GM10847 (cell line): Measurements from ENCODE around the gene CA4.

Experiments used
- POLR2A ChIP-seq: IDR thresholded peaks from 2 replicates; pipeline ENCODE4 v1.6.1; 2011; ENCODE audit not compliant: insufficient read length; ENCODE audit errors: extremely low read depth

The CA4 gene

DNA sequence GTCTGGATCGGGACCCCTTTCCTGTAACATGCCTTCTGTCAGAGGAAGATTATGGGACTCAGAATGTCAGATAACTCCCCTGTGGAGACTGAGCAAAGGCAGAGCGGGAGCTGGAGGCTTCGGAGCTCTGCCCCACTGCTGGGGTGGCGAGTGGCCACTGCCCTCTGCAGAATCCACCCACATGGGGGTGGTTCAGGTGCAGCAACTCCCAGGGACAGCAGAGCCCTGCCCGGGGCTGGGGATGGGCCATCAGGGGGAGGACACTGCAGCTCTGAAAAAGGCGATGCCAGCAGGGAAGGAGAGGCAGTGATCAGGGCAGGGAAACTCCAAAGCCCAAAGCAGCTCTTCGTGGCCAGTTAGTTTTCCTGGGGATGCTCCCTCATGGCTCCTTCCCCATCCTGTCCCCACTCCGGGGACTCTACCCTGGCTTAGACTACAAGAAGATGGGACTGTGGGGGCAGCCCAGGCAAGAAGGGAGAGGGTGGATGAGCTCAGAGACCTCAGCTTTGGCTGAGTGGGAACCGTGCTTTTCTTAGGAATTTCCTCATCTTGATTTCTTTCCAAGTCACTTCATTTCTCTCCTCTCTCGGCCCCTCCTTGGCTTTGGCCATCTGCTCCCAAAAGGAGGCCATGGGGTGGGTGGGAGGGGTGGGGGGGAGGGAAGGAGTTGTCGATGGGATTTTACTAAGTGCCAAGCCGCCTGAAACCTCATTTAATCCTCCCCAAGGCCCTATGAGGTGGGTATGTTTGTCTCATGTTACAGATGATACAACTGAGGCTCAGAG is 4.0 kb downstream of the CA4 start:
- no peak for TF ChIP-seq POLR2A

- no peak for TF ChIP-seq POLR2A
Observed at GRCh38 chr17:60154616-60155426, 5.0 kb downstream of the CA4 start.

DNA sequence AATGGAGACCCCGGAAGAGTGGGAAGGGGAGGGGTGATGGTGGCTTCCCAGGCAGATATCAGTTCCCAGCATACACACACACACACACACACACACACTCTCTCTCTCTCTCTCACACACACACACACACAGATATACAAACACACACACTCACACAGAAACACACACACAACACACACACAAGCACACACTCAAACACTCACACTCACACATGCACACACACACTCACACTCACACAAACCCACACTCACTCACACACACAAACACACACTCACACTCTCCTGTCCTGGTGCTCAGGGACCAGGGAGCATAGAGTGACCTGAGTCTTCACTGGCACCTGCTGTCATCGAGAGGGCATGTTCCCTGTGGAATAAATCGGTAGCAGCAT is 5.6 kb downstream of the CA4 start:
- no peak for TF ChIP-seq POLR2A

DNA sequence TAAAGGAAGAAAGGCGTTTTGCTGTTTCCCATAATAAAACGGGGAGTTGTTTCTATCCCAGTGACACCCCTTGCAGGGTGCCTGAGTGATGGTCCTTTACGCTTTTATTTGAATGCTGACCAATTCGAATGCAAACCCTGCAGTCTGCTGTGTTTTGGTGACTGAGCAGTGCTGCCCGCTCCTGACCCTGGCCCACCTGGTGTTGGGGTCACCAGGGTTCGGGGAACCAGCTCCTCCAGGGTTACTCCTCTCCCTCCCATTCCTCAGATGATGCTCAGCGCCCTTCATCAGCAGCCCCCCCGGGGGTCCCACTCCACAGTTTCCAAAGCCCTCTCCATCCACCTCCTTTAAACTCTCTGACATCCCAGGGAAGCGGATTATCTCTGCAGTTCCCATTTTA is 6.0 kb downstream of the CA4 start:
- no peak for TF ChIP-seq POLR2A

DNA sequence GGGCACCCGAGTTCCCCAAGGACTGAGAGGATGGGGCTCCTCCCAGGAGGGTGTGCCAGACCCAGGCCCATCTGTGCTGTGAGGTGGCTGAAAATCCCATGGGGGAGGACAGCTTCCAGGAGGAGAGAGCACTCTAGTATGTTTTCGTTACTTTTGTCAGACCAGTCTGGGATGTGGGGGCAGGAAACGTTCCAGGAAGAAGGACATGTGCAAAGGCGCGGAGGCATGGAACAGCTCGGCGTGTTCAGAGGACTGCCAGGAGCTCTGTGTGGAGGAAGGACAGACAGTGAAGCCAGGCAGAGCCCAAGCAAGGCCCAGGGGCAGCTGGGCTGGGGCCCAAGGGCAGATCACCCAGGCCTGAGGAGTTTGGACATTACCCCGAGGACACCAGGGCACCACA is 7.0 kb downstream of the CA4 start:
- TF ChIP-seq POLR2A: no peak

DNA sequence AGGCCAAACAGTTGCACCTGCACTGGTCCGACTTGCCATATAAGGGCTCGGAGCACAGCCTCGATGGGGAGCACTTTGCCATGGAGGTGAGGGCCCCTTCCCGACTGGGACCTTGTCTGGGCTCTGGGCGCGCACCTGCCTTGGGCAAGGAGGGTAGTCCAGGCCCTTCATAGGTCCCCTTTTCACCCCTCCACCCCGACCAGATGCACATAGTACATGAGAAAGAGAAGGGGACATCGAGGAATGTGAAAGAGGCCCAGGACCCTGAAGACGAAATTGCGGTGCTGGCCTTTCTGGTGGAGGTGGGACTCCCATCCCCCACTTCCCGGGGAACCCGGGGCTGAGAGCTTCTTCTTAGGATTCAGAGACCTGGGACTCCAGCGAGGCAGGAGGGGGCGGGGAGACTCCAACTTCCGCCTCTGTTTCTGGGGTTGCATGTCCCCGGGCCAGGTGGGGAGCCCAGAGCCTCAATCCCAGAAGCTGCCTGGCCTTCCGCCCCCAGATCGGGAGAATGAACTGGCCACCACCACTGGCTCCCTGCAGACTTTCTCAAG is 7.8 kb downstream of the CA4 start:
- TF ChIP-seq POLR2A: no peak

- TF ChIP-seq POLR2A: no peak
Observed at GRCh38 chr17:60158751-60159478, 9.1 kb downstream of the CA4 start.

- TF ChIP-seq POLR2A: no peak
Observed at GRCh38 chr17:60159479-60159866, 9.7 kb downstream of the CA4 start.

GRCh38 chr17:60160829-60161501 is 11.2 kb downstream of the CA4 start:
- TF ChIP-seq POLR2A: no peak

- no peak for TF ChIP-seq POLR2A
Observed at GRCh38 chr17:60161598-60162330, 12.0 kb downstream of the CA4 start.

GRCh38 chr17:60163108-60163784 is 13.5 kb downstream of the CA4 start:
- no peak for TF ChIP-seq POLR2A

- no peak for TF ChIP-seq POLR2A
Observed at GRCh38 chr17:60164164-60164563, 14.4 kb downstream of the CA4 start.

GRCh38 chr17:60164697-60165096 is 14.9 kb downstream of the CA4 start:
- no peak for TF ChIP-seq POLR2A

DNA sequence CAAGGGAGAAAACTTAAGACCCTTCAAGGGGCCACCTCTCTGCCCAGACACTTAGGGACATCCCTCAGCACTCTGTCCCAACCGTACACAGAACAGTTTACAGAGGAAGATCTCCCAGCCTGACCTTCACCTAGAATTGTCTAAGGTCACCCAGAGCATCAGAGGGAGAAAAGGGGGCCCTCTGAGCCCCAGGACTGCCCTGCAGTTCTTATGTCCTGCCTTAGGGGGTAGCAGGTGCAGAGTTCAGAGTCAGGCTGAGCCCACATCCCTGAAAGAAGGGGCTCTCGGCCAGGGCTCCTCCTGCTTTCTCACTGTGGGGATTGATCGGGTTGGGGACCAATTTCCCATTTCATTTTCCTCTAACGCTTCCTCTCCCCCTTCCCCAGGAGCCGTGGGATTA is 15.4 kb downstream of the CA4 start:
- TF ChIP-seq POLR2A: no peak
